GM12878 (cell line): ENCODE data around the gene IFNK. TPM values are rescaled to one million over a fixed set of nuclear protein-coding genes. Genes with fewer than 3 reads are reported as not detected.

Experiments
- BACH1 ChIP-seq: fragments of 450-650 bp; IDR thresholded peaks from 2 replicates; pipeline ENCODE4 v1.6.1; 2017; ENCODE audit warnings: mild to moderate bottlenecking, borderline replicate concordance
- DPF2 ChIP-seq: fragments of 450-650 bp; IDR thresholded peaks from 2 replicates; pipeline ENCODE4 v1.6.1; 2017; ENCODE audit warnings: mild to moderate bottlenecking
- GABPA ChIP-seq: IDR thresholded peaks from 2 replicates; pipeline ENCODE4 v1.6.1; 2014; ENCODE audit warnings: antibody characterized with exemption, low read depth, mild to moderate bottlenecking, inconsistent platforms
- GATAD2B ChIP-seq: fragments of 450-650 bp; conservative IDR thresholded peaks from 2 replicates; pipeline ENCODE4 v1.6.1; 2017; ENCODE audit warnings: low read depth, mild to moderate bottlenecking, moderate library complexity
- HCFC1 ChIP-seq: fragments of 150-350 bp; IDR thresholded peaks from 2 replicates; pipeline ENCODE4 v1.6.1; 2014; ENCODE audit warnings: low read length
- IKZF1 ChIP-seq: fragments of 450-650 bp; conservative IDR thresholded peaks from 2 replicates; pipeline ENCODE4 v1.6.1; 2017; ENCODE audit warnings: antibody characterized with exemption, mild to moderate bottlenecking
- IKZF2 ChIP-seq, 2 experiments: fragments of 450-650 bp; IDR thresholded peaks; 2 replicates each; pipeline ENCODE4 v1.6.1; 2017; ENCODE audit warnings: mild to moderate bottlenecking in 2 of 2, moderate library complexity in 2 of 2
- MYC ChIP-seq: IDR thresholded peaks from 2 replicates; pipeline ENCODE4 v1.6.1; 2011; ENCODE audit warnings: mild to moderate bottlenecking, low read length, moderate library complexity, inconsistent platforms; ENCODE audit not compliant: insufficient read depth, insufficient replicate concordance, insufficient read length, severe bottlenecking
- POLR2A ChIP-seq: IDR thresholded peaks from 2 replicates; pipeline ENCODE4 v1.6.1; 2011; ENCODE audit warnings: low read depth, mild to moderate bottlenecking, low read length
- POLR2AphosphoS2 ChIP-seq: IDR thresholded peaks from 2 replicates; pipeline ENCODE4 v1.6.1; 2011; ENCODE audit warnings: low read depth, mild to moderate bottlenecking, low read length, improper control_type of control experiment, moderate library complexity
- RAD21 ChIP-seq: IDR thresholded peaks from 2 replicates; pipeline ENCODE4 v1.6.1; 2011; ENCODE audit warnings: mild to moderate bottlenecking, low read depth, low read length, moderate library complexity; ENCODE audit not compliant: insufficient read depth
- RUNX3 ChIP-seq: IDR thresholded peaks from 2 replicates; pipeline ENCODE4 v1.6.1; 2012; ENCODE audit warnings: low read length, inconsistent platforms
- SMARCA5 ChIP-seq: fragments of 450-650 bp; IDR thresholded peaks from 2 replicates; pipeline ENCODE4 v1.6.1; 2017; ENCODE audit warnings: mild to moderate bottlenecking
- SMC3 ChIP-seq: IDR thresholded peaks from 2 replicates; pipeline ENCODE4 v1.6.1; 2011; ENCODE audit warnings: low read length, improper control_type of control experiment, borderline replicate concordance
- TARDBP ChIP-seq: IDR thresholded peaks from 2 replicates; pipeline ENCODE4 v1.6.1; 2016; ENCODE audit warnings: borderline replicate concordance
- TCF12 ChIP-seq: IDR thresholded peaks from 2 replicates; pipeline ENCODE4 v1.6.1; 2011; ENCODE audit warnings: low read depth, mild to moderate bottlenecking, low read length
- TCF3 ChIP-seq: IDR thresholded peaks from 2 replicates; pipeline ENCODE4 v1.6.1; 2012; ENCODE audit warnings: low read depth, mild to moderate bottlenecking, low read length, borderline replicate concordance; ENCODE audit not compliant: insufficient read depth
- YY1 ChIP-seq: IDR thresholded peaks from 2 replicates; pipeline ENCODE4 v1.6.1; 2011; ENCODE audit warnings: low read depth, mild to moderate bottlenecking, low read length
- ZNF24 ChIP-seq: fragments of 450-650 bp; IDR thresholded peaks from 2 replicates; pipeline ENCODE4 v1.6.1; 2017; ENCODE audit warnings: antibody characterized with exemption, mild to moderate bottlenecking
- polyA plus RNA-seq, 11 experiments: library from polyadenylated mRNA; depleted of rRNA in 4 of 11; unstranded in 6 of 11; stranded (reverse) in 5 of 11; fragments of >200 nt; fragmentation: Nextera tagmentation in 4 of 11; fragmentation: Illumina TruSeq in 1 of 11; extraction: Ambion mirVana in 4 of 11; extraction: Trizol in 1 of 11; gene quantifications; 1 replicate in 1 of 11; 2 replicates in 10 of 11; pipeline versions ENCODE4 v1.2.1 to v1.2.3, GENCODE V29; 2011 to 2016; ENCODE audit warnings: inconsistent platforms in 2 of 11, missing spikeins in 2 of 11, low read depth in 1 of 11
- total RNA-seq, 4 experiments: library from RNA; depleted of rRNA in 3 of 4; stranded (reverse); fragments of >200 nt in 3 of 4; fragmentation: Illumina TruSeq in 1 of 4; extraction: Trizol in 1 of 4; gene quantifications; 2 replicates each; pipeline versions ENCODE4 v1.2.1 to v1.2.3, GENCODE V29; 2013 to 2021
- TF ChIP-seq, protein P1 (sequence below): fragments of 450-650 bp; IDR thresholded peaks from 2 replicates; pipeline ENCODE4 v1.6.1; 2017; ENCODE audit warnings: mild to moderate bottlenecking, moderate library complexity
- TF ChIP-seq, protein P2 (sequence below): fragments of 450-650 bp; conservative IDR thresholded peaks from 2 replicates; pipeline ENCODE4 v1.6.1; 2017; ENCODE audit warnings: mild to moderate bottlenecking, moderate library complexity
- TF ChIP-seq, protein P3 (sequence below), 3 experiments: IDR thresholded peaks in 2 of 3; conservative IDR thresholded peaks in 1 of 3; 2 replicates each; pipeline ENCODE4 v1.5.1; 2011; ENCODE audit warnings: low read depth in 3 of 3, low read length in 3 of 3, mild to moderate bottlenecking in 3 of 3, control low read depth in 2 of 3, moderate library complexity in 2 of 3, inconsistent platforms in 1 of 3, mixed read lengths in 1 of 3; ENCODE audit not compliant: control insufficient read depth in 2 of 3, insufficient read depth in 1 of 3; ENCODE audit errors: extremely low read depth in 1 of 3

Gene IFNK
- total and polyA plus RNA-seq, 10 of the 15 experiments (the other 5 are each of a cell fraction or from before 2014, with no cell fraction given), result 0.06 TPM; not detected in 9

DNA sequence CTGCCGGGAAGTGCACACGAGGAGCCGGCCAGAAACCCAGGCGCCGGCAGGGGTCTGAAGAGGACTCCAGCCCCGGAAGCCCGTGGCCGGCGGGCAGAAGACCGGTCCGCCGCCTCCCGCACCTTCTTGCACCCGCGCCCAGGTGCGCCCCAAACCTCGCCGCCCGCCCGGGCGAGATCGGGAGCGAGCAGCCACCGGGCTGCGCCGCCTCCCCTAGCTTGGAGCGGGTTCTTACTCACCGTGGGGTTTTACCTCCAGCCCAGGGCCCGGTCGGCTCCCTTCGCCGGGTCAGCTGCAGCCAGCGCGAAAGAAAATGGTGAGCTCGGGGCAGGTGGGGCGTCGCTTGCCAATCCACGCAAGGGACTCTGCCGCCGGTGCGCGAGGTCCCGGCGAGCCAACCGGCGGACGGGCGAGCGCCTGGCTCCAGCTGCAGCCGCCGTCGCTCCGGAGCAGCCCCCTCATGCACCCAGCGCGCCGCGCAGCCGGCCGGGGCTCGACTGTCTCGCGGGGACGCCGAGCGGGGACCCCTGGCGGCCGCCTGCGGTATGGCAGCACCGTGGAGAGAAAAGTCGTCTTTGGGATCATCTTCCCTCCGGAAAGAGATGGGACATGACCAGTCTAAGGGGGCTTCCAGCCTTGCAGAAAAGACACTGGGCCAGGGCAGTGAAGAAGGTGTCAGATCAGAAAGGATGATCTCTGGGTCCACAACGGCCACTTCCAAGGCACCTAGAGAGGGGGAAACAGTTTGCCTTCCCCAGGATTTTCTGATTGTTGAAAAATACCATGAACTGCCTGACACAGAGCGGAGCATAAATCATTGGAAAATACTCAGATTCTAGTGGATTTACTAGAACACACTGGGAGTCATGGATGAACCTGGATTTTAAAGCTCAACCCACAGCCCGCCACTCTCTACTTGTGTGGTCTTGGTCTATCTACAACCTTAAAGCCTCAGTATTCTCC, 5.5 kb downstream of the IFNK start, which contains the start of gene MOB3B (continued):
- TF ChIP-seq, protein P1, sequence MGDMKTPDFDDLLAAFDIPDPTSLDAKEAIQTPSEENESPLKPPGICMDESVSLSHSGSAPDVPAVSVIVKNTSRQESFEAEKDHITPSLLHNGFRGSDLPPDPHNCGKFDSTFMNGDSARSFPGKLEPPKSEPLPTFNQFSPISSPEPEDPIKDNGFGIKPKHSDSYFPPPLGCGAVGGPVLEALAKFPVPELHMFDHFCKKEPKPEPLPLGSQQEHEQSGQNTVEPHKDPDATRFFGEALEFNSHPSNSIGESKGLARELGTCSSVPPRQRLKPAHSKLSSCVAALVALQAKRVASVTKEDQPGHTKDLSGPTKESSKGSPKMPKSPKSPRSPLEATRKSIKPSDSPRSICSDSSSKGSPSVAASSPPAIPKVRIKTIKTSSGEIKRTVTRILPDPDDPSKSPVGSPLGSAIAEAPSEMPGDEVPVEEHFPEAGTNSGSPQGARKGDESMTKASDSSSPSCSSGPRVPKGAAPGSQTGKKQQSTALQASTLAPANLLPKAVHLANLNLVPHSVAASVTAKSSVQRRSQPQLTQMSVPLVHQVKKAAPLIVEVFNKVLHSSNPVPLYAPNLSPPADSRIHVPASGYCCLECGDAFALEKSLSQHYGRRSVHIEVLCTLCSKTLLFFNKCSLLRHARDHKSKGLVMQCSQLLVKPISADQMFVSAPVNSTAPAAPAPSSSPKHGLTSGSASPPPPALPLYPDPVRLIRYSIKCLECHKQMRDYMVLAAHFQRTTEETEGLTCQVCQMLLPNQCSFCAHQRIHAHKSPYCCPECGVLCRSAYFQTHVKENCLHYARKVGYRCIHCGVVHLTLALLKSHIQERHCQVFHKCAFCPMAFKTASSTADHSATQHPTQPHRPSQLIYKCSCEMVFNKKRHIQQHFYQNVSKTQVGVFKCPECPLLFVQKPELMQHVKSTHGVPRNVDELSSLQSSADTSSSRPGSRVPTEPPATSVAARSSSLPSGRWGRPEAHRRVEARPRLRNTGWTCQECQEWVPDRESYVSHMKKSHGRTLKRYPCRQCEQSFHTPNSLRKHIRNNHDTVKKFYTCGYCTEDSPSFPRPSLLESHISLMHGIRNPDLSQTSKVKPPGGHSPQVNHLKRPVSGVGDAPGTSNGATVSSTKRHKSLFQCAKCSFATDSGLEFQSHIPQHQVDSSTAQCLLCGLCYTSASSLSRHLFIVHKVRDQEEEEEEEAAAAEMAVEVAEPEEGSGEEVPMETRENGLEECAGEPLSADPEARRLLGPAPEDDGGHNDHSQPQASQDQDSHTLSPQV, result 0 out of 2 replicates have a peak, but pooled peaks have one; percentile 47
- no peak for TF ChIP-seq GABPA
- 0 out of 4 replicates have a peak, but pooled peaks of 1 of the 2 experiments have one; percentile 34 for TF ChIP-seq IKZF2 (IDR thresholded peaks at IDR 0.05)
- TF ChIP-seq GATAD2B, result peak; percentile 82
- 0 out of 2 replicates have a peak, but pooled peaks have one; percentile 43 for TF ChIP-seq YY1
- TF ChIP-seq POLR2A, result 0 out of 2 replicates have a peak, but pooled peaks have one; percentile 35
- no peak; the same call in 1 of the 2 replicates for TF ChIP-seq HCFC1
- TF ChIP-seq IKZF1, result peak; percentile 80
- no peak for TF ChIP-seq POLR2AphosphoS2
- no peak for TF ChIP-seq MYC
- TF ChIP-seq, protein P2, sequence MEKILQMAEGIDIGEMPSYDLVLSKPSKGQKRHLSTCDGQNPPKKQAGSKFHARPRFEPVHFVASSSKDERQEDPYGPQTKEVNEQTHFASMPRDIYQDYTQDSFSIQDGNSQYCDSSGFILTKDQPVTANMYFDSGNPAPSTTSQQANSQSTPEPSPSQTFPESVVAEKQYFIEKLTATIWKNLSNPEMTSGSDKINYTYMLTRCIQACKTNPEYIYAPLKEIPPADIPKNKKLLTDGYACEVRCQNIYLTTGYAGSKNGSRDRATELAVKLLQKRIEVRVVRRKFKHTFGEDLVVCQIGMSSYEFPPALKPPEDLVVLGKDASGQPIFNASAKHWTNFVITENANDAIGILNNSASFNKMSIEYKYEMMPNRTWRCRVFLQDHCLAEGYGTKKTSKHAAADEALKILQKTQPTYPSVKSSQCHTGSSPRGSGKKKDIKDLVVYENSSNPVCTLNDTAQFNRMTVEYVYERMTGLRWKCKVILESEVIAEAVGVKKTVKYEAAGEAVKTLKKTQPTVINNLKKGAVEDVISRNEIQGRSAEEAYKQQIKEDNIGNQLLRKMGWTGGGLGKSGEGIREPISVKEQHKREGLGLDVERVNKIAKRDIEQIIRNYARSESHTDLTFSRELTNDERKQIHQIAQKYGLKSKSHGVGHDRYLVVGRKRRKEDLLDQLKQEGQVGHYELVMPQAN, result peak; percentile 46; the same call in 1 of the 2 replicates
- TF ChIP-seq, protein P3, sequence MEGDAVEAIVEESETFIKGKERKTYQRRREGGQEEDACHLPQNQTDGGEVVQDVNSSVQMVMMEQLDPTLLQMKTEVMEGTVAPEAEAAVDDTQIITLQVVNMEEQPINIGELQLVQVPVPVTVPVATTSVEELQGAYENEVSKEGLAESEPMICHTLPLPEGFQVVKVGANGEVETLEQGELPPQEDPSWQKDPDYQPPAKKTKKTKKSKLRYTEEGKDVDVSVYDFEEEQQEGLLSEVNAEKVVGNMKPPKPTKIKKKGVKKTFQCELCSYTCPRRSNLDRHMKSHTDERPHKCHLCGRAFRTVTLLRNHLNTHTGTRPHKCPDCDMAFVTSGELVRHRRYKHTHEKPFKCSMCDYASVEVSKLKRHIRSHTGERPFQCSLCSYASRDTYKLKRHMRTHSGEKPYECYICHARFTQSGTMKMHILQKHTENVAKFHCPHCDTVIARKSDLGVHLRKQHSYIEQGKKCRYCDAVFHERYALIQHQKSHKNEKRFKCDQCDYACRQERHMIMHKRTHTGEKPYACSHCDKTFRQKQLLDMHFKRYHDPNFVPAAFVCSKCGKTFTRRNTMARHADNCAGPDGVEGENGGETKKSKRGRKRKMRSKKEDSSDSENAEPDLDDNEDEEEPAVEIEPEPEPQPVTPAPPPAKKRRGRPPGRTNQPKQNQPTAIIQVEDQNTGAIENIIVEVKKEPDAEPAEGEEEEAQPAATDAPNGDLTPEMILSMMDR (IDR thresholded peaks at IDR 0.05 in 2 of 3, conservative IDR thresholded peaks at IDR 0.05 in 1 of 3; ENCODE audit: control insufficient read depth in 2 of 3, extremely low read depth in 1 of 3, insufficient read depth in 1 of 3, low read depth in 3 of 3, low read length in 3 of 3), result peak; percentile 83 to 89 (median 88)
- TF ChIP-seq SMC3, result peak; percentile 77
- TF ChIP-seq TCF12, result peak; percentile 46; the same call in 1 of the 2 replicates
- TF ChIP-seq TARDBP, result no peak
- peak; percentile 39; the same call in 1 of the 2 replicates for TF ChIP-seq BACH1
- TF ChIP-seq DPF2, result peak; percentile 61
- peak; percentile 82 for TF ChIP-seq RAD21
- TF ChIP-seq TCF3, result peak; percentile 58; the same call in 1 of the 2 replicates
- peak; percentile 61; the same call in 1 of the 2 replicates for TF ChIP-seq ZNF24
- peak; percentile 89 for TF ChIP-seq SMARCA5
- peak; percentile 53 for TF ChIP-seq RUNX3
